Dermis microvascular lymphatic vessel endothelial cell (primary cell): ENCODE data around the gene TBK1. TPM values are rescaled to one million over a fixed set of nuclear protein-coding genes. Genes with fewer than 3 reads are reported as not detected.

Experiments used
- DNase-seq, 2 donors: peaks; one replicate each; pipeline versions ENCODE4 v3.0.0 to v3.0.0-alpha.2; 2010; ENCODE audit warnings: low read depth in 2 of 2
- total RNA-seq: library from RNA; depleted of rRNA; stranded (reverse); fragments of >200 nt; gene quantifications from 2 replicates; pipeline ENCODE4 v1.2.1, GENCODE V29; 2014

TBK1 gene
- total RNA-seq, 1 donor from 2014 or later, result 25.7 TPM

- peak; percentile 51 to 84 for DNase-seq
Observed at GRCh38 chr12:64452559-64453329, 824 bp downstream of the TBK1 start.

GRCh38 chr12:64455506-64455905, 3.6 kb downstream of the TBK1 start:
- no peak for DNase-seq

GRCh38 chr12:64456119-64456518, 4.2 kb downstream of the TBK1 start:
- DNase-seq, result no peak

- peak; percentile 41 to 83 for DNase-seq
Observed at GRCh38 chr12:64457032-64457431, 5.1 kb downstream of the TBK1 start.

GRCh38 chr12:64457466-64457865, 5.5 kb downstream of the TBK1 start:
- DNase-seq, result no peak

- DNase-seq, result no peak
Observed at GRCh38 chr12:64457923-64458322, 6.0 kb downstream of the TBK1 start.

- DNase-seq, result peak in 1 of 2 donors; percentile 23
Observed at GRCh38 chr12:64459394-64459891, 7.5 kb downstream of the TBK1 start.

- DNase-seq, result peak in 1 of 2 donors; percentile 23
Observed at GRCh38 chr12:64461634-64462414, 9.9 kb downstream of the TBK1 start.

GRCh38 chr12:64466178-64466577, 14.3 kb downstream of the TBK1 start:
- no peak for DNase-seq

GRCh38 chr12:64468966-64469365, 17.0 kb downstream of the TBK1 start:
- DNase-seq, result no peak

- DNase-seq, result no peak
Observed at GRCh38 chr12:64469455-64470142, 17.7 kb downstream of the TBK1 start.

GRCh38 chr12:64470495-64470894, 18.6 kb downstream of the TBK1 start:
- no peak for DNase-seq

GRCh38 chr12:64473176-64473575, 21.3 kb downstream of the TBK1 start:
- DNase-seq, result no peak

- DNase-seq, result no peak
Observed at GRCh38 chr12:64475518-64475917, 23.6 kb downstream of the TBK1 start.

- no peak for DNase-seq
Observed at GRCh38 chr12:64476844-64477243, 24.9 kb downstream of the TBK1 start.

- DNase-seq, result no peak
Observed at GRCh38 chr12:64478661-64479060, 26.7 kb downstream of the TBK1 start.

- DNase-seq, result no peak
Observed at GRCh38 chr12:64480148-64480547, 28.2 kb downstream of the TBK1 start.

GRCh38 chr12:64486657-64487056, 34.7 kb downstream of the TBK1 start:
- no peak for DNase-seq

- no peak for DNase-seq
Observed at GRCh38 chr12:64491718-64492117, 39.8 kb downstream of the TBK1 start.

- DNase-seq, result no peak
Observed at GRCh38 chr12:64493513-64493912, 41.6 kb downstream of the TBK1 start.

GRCh38 chr12:64494998-64495729, 43.2 kb downstream of the TBK1 start:
- no peak for DNase-seq
